Suprapubic skin (tissue), 4 donors: ENCODE measurements around the gene ULK4.

Experiments
- EP300 ChIP-seq: sonication (generic); formaldehyde crosslinking; IDR thresholded peaks from one replicate; pipeline ENCODE4 v1.6.1; 2017; ENCODE audit warnings: antibody characterized with exemption
- POLR2AphosphoS5 ChIP-seq, 3 donors: sonication (generic); formaldehyde crosslinking; IDR thresholded peaks; one replicate each; pipeline ENCODE4 v1.6.1; 2017; ENCODE audit warnings: antibody characterized with exemption in 3 of 3
- TF ChIP-seq, protein P1 (sequence below), 2 donors: fragments of 200-600 bp in 1 of 2; fragments of 450-650 bp in 1 of 2; sonication (generic) in 1 of 2; IDR thresholded peaks; one replicate each; pipeline ENCODE4 v1.5.1; 2016 to 2019; ENCODE audit warnings: antibody characterized with exemption in 2 of 2, mild to moderate bottlenecking in 1 of 2, moderate library complexity in 1 of 2

DNA sequence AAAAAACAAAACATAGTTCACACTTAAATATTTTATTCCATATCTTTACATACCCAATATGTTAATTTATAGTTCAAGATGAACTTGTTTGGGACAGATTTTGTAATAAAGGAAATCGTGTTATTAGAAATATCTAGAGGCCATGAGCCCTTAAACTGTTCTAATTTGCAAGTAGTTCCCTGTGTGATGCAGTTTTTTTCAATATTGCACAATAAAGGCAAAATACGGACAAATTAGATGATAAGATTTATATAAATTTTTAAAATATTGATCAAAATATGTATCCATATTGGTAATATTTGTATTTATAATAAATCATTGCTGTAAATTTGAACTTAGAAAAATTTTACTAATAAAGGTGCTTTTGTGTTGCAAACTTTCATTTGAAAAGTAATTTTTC lies 738.8 kb downstream of the ULK4 start:
- TF ChIP-seq, protein P1, sequence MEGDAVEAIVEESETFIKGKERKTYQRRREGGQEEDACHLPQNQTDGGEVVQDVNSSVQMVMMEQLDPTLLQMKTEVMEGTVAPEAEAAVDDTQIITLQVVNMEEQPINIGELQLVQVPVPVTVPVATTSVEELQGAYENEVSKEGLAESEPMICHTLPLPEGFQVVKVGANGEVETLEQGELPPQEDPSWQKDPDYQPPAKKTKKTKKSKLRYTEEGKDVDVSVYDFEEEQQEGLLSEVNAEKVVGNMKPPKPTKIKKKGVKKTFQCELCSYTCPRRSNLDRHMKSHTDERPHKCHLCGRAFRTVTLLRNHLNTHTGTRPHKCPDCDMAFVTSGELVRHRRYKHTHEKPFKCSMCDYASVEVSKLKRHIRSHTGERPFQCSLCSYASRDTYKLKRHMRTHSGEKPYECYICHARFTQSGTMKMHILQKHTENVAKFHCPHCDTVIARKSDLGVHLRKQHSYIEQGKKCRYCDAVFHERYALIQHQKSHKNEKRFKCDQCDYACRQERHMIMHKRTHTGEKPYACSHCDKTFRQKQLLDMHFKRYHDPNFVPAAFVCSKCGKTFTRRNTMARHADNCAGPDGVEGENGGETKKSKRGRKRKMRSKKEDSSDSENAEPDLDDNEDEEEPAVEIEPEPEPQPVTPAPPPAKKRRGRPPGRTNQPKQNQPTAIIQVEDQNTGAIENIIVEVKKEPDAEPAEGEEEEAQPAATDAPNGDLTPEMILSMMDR (IDR thresholded peaks at IDR 0.05), result no peak
- TF ChIP-seq EP300, result no peak
- TF ChIP-seq POLR2AphosphoS5 (IDR thresholded peaks at IDR 0.05), result no peak
